BLaER1 (cell line): ENCODE results near the gene PEPD.
"Not testable (repeated sequence)": the region's sequence is repeated elsewhere in the genome, so short reads cannot be mapped to it uniquely, and the experiment has no call there.

Experiments used
- H3K27ac ChIP-seq: shearing (Covaris generic); formaldehyde crosslinking; 2 replicates; pipeline ENCODE4 v1.8.1; 2022
- H3K27me3 ChIP-seq: shearing (Covaris generic); formaldehyde crosslinking; 2 replicates; pipeline ENCODE4 v1.8.1; 2022
- H3K36me3 ChIP-seq: shearing (Covaris generic); formaldehyde crosslinking; 2 replicates; pipeline ENCODE4 v1.8.1; 2022
- H3K4me1 ChIP-seq: shearing (Covaris generic); formaldehyde crosslinking; 2 replicates; pipeline ENCODE4 v1.8.1; 2022
- H3K4me2 ChIP-seq: shearing (Covaris generic); formaldehyde crosslinking; 2 replicates; pipeline ENCODE4 v1.8.1; 2022
- H3K4me3 ChIP-seq: shearing (Covaris generic); formaldehyde crosslinking; 2 replicates; pipeline ENCODE4 v1.8.1; 2022
- H3K9ac ChIP-seq: shearing (Covaris generic); formaldehyde crosslinking; 2 replicates; pipeline ENCODE4 v1.8.1; 2022
- H3K9me3 ChIP-seq: shearing (Covaris generic); formaldehyde crosslinking; 2 replicates; pipeline ENCODE4 v1.8.1; 2022
- H4K20me1 ChIP-seq: shearing (Covaris generic); formaldehyde crosslinking; 2 replicates; pipeline ENCODE4 v1.8.1; 2022
- Cebpa-rat ChIP-seq: shearing (Covaris generic); IDR thresholded peaks from 2 replicates; pipeline ENCODE4 v1.8.1; 2022

The PEPD gene

GRCh38 chr19:33521480-33522370, at the start of gene PEPD:
Gene PEPD, minus strand, starts transcription at chr19:33521791. Its CDS starts 31 bp downstream, at chr19:33521760.
- peak within 1 kb of the TSS; percentile 97 for H3K4me3 ChIP-seq

GRCh38 chr19:33569821-33570220, 48.2 kb upstream of the PEPD start:
- no peaks in the 10 kb centered on the region for H3K36me3 ChIP-seq
- peaks cover 21% of the 10 kb centered on the region for H3K9me3 ChIP-seq
- no peaks in the 10 kb centered on the region; the same call in 1 of the 2 replicates for H3K27me3 ChIP-seq
- H3K9ac ChIP-seq, result no peak overlapping the region
- H3K4me2 ChIP-seq, result no peak overlapping the region
- H3K27ac ChIP-seq, result no peak overlapping the region
- no peak for TF ChIP-seq Cebpa-rat
- H4K20me1 ChIP-seq, result no peaks in the 10 kb centered on the region
- H3K4me3 ChIP-seq, result no peak overlapping the region
- 0 out of 2 replicates have a peak, but pooled peaks cover 6% of the 10 kb centered on the region for H3K4me1 ChIP-seq

More at GRCh38 chr19:33521480-33522370, at the start of gene PEPD:
- H3K4me1 ChIP-seq, result peaks cover 22% of the 10 kb centered on the region
- H3K36me3 ChIP-seq, result no peaks in the 10 kb centered on the region
- peaks cover 10% of the 10 kb centered on the region; the same call in 1 of the 2 replicates for H4K20me1 ChIP-seq
- TF ChIP-seq Cebpa-rat, result no peak
- H3K4me2 ChIP-seq, result peak within 1 kb of the TSS; percentile 99
- H3K27ac ChIP-seq, result peak within 1 kb of the TSS; percentile 79
- no peaks in the 10 kb centered on the region for H3K27me3 ChIP-seq
- no peaks in the 10 kb centered on the region for H3K9me3 ChIP-seq
- peak within 1 kb of the TSS; percentile 89 for H3K9ac ChIP-seq

GRCh38 chr19:33568706-33569105, 47.1 kb upstream of the PEPD start:
- TF ChIP-seq Cebpa-rat, result no peak
- H3K4me1 ChIP-seq, result 0 out of 2 replicates have a peak, but pooled peaks cover 6% of the 10 kb centered on the region
- no peaks in the 10 kb centered on the region; the same call in 1 of the 2 replicates for H3K27me3 ChIP-seq
- peaks cover 10% of the 10 kb centered on the region for H3K9me3 ChIP-seq
- H3K9ac ChIP-seq, result no peak overlapping the region
- no peak overlapping the region for H3K27ac ChIP-seq
- H3K36me3 ChIP-seq, result no peaks in the 10 kb centered on the region
- no peaks in the 10 kb centered on the region for H4K20me1 ChIP-seq
- no peak overlapping the region for H3K4me3 ChIP-seq
- H3K4me2 ChIP-seq, result no peak overlapping the region

- no peak overlapping the region for H3K4me3 ChIP-seq
- no peak overlapping the region for H3K27ac ChIP-seq
- TF ChIP-seq Cebpa-rat, result no peak
- H3K9ac ChIP-seq, result no peak overlapping the region
- no peaks in the 10 kb centered on the region; the same call in 1 of the 2 replicates for H3K27me3 ChIP-seq
- no peaks in the 10 kb centered on the region for H3K9me3 ChIP-seq
- no peaks in the 10 kb centered on the region for H4K20me1 ChIP-seq
- H3K4me2 ChIP-seq, result no peak overlapping the region
- H3K4me1 ChIP-seq, result 0 out of 2 replicates have a peak, but pooled peaks cover 6% of the 10 kb centered on the region
- no peaks in the 10 kb centered on the region for H3K36me3 ChIP-seq
These were observed 43.3 kb upstream of the PEPD start for GRCh38 chr19:33564836-33565338.

GRCh38 chr19:33562636-33563035, 41.0 kb upstream of the PEPD start:
- Histone ChIP-seq H3K4me3 (no peak overlapping the region), H3K4me1 (0 out of 2 replicates have a peak, but pooled peaks cover 6% of the 10 kb centered on the region), H3K27me3 (no peaks in the 10 kb centered on the region; the same call in 1 of the 2 replicates), H3K4me2 (no peak overlapping the region), H3K36me3 (no peaks in the 10 kb centered on the region), H3K9me3 (no peaks in the 10 kb centered on the region), H4K20me1 (no peaks in the 10 kb centered on the region), H3K27ac (no peak overlapping the region), H3K9ac (no peak overlapping the region)
- TF ChIP-seq Cebpa-rat, result no peak

GRCh38 chr19:33561666-33562065, 40.1 kb upstream of the PEPD start:
- H3K9ac ChIP-seq, H3K27ac ChIP-seq, H3K4me2 ChIP-seq, H3K9me3 ChIP-seq, H3K36me3 ChIP-seq, H3K27me3 ChIP-seq, H4K20me1 ChIP-seq, H3K4me1 ChIP-seq, H3K4me3 ChIP-seq: not testable (repeated sequence)

GRCh38 chr19:33561261-33561660, 39.7 kb upstream of the PEPD start:
- H3K4me1 ChIP-seq, result 0 out of 2 replicates have a peak, but pooled peaks cover 6% of the 10 kb centered on the region
- TF ChIP-seq Cebpa-rat, result no peak

GRCh38 chr19:33559996-33560395, 38.4 kb upstream of the PEPD start:
- no peak overlapping the region for H3K4me2 ChIP-seq
- no peaks in the 10 kb centered on the region for H4K20me1 ChIP-seq
- H3K4me3 ChIP-seq, result no peak overlapping the region
- H3K9me3 ChIP-seq, result no peaks in the 10 kb centered on the region
- H3K4me1 ChIP-seq, result 0 out of 2 replicates have a peak, but pooled peaks cover under 1% of the 10 kb centered on the region
- H3K36me3 ChIP-seq, result no peaks in the 10 kb centered on the region
- no peak for TF ChIP-seq Cebpa-rat
- H3K27ac ChIP-seq, result no peak overlapping the region
- no peak overlapping the region for H3K9ac ChIP-seq
- no peaks in the 10 kb centered on the region; the same call in 1 of the 2 replicates for H3K27me3 ChIP-seq

More at GRCh38 chr19:33561261-33561660, 39.7 kb upstream of the PEPD start:
- no peak overlapping the region for H3K4me3 ChIP-seq
- no peak overlapping the region for H3K27ac ChIP-seq
- no peaks in the 10 kb centered on the region for H3K36me3 ChIP-seq
- no peaks in the 10 kb centered on the region for H4K20me1 ChIP-seq
- no peak overlapping the region for H3K9ac ChIP-seq
- no peaks in the 10 kb centered on the region; the same call in 1 of the 2 replicates for H3K27me3 ChIP-seq
- H3K9me3 ChIP-seq, result no peaks in the 10 kb centered on the region
- H3K4me2 ChIP-seq, result no peak overlapping the region

GRCh38 chr19:33558856-33559255, 37.3 kb upstream of the PEPD start:
- no peak overlapping the region for H3K4me2 ChIP-seq
- no peaks in the 10 kb centered on the region for H3K4me1 ChIP-seq
- H3K27me3 ChIP-seq, result no peaks in the 10 kb centered on the region
- no peaks in the 10 kb centered on the region for H4K20me1 ChIP-seq
- no peaks in the 10 kb centered on the region for H3K36me3 ChIP-seq
- TF ChIP-seq Cebpa-rat, result no peak
- H3K4me3 ChIP-seq, result no peak overlapping the region
- no peaks in the 10 kb centered on the region for H3K9me3 ChIP-seq
- no peak overlapping the region for H3K9ac ChIP-seq
- no peak overlapping the region for H3K27ac ChIP-seq

GRCh38 chr19:33558151-33558550, 36.6 kb upstream of the PEPD start:
- Histone ChIP-seq H3K27ac (no peak overlapping the region), H3K27me3 (no peaks in the 10 kb centered on the region), H3K4me3 (no peak overlapping the region), H3K4me1 (no peaks in the 10 kb centered on the region), H4K20me1 (no peaks in the 10 kb centered on the region), H3K9me3 (no peaks in the 10 kb centered on the region), H3K36me3 (no peaks in the 10 kb centered on the region), H3K4me2 (no peak overlapping the region), H3K9ac (no peak overlapping the region)
- TF ChIP-seq Cebpa-rat, result no peak
